Measurements from ENCODE around the gene HOXA6. TPM values are rescaled to one million over a fixed set of nuclear protein-coding genes. Genes with fewer than 3 reads are reported as not detected.

Gene HOXA6
- total and polyA plus RNA-seq, 10 of the 15 experiments (the other 5 are each of a cell fraction or from before 2014, with no cell fraction given) = 0.08 TPM; not detected in 9

- BruUV-seq (replicated peaks) = no TSS peak
- WGBS (ENCODE audit: insufficient coverage, insufficient replicate concordance, low lambda C conversion rate, missing lambda C conversion rate) = 96% methylated on average over 38 of the region's 38 CpGs
- H3K4me2 ChIP-seq (ENCODE audit: control insufficient read depth, insufficient read depth) = no peak overlapping the region
- peaks cover 3 to 4% of the 10 kb centered on the region in 2 experiments for H3K27me3 ChIP-seq (replicated peaks in 1 of 2; ENCODE audit: control insufficient read depth in 2 of 2, insufficient read depth in 2 of 2, low read length in 1 of 2)
- H2AFZ ChIP-seq (ENCODE audit: control insufficient read depth, low read depth, low read length) = no peak overlapping the region
- POLR2A ChIA-PET = interaction anchor here (0.7 kb wide), 1 partner anchor 51 kb away, joined by 3 read pairs; no protein-coding TSS in a partner anchor
- no peaks in the 10 kb centered on the region; the same call in 2 of the 3 replicates for H3K9me3 ChIP-seq (replicated peaks; ENCODE audit: control insufficient read depth, insufficient read depth, low read length)
- FAIRE-seq (no peak), ATAC-seq (no peak), DNase-seq (ENCODE audit: low read depth, low spot score) (no peak)
- H3K36me3 ChIP-seq (ENCODE audit: control insufficient read depth in 2 of 2, insufficient read depth in 2 of 2, low read length in 1 of 2) = no peaks in the 10 kb centered on the region
- no peaks in the 10 kb centered on the region for H3K79me2 ChIP-seq (ENCODE audit: control insufficient read depth, insufficient read depth, low read length)
- no peak overlapping the region for H3K4me3 ChIP-seq
- SMC1A ChIA-PET (ENCODE audit: uncharacterized antibody, unreplicated experiment) = interaction anchor here (1.0 to 2.4 kb wide), 5 partner anchors 8 to 192 kb away, joined by 3 to 8 read pairs (median 3); no protein-coding TSS in a partner anchor
- intact Hi-C loops (cut with micrococcal nuclease; ENCODE audit: unreplicated experiment) (no loop called here), in situ Hi-C loops (cut with MboI) (no loop called here)
- RAD21 ChIA-PET (ENCODE audit: unreplicated experiment) = interaction anchor here (0.6 kb wide), 1 partner anchor 802 kb away, joined by 3 read pairs; no protein-coding TSS in a partner anchor
- no peak overlapping the region for H3K9ac ChIP-seq (ENCODE audit: control insufficient read depth, insufficient read depth, low read length)
- H4K20me1 ChIP-seq (ENCODE audit: control insufficient read depth, insufficient read depth) = no peaks in the 10 kb centered on the region
- CTCF ChIA-PET = interaction anchor here (0.6 to 1.5 kb wide), 4 partner anchors 7 to 245 kb away, joined by 3 to 5 read pairs (median 4); no protein-coding TSS in a partner anchor
- no peak overlapping the region for H3K27ac ChIP-seq (ENCODE audit: control insufficient read depth, insufficient read depth)
- H3K4me1 ChIP-seq (ENCODE audit: control insufficient read depth, insufficient read depth, low read length) = peaks cover 6% of the 10 kb centered on the region
- TF ChIP-seq NFIC (IDR thresholded peaks at IDR 0.05; ENCODE audit: low read depth, low read length) = no peak
- TF ChIP-seq HCFC1 (IDR thresholded peaks at IDR 0.05; ENCODE audit: low read length) = no peak
- no peak for TF ChIP-seq ZNF687 (IDR thresholded peaks at IDR 0.05)
- no peak for TF ChIP-seq LARP7 (IDR thresholded peaks at IDR 0.05)
- TF ChIP-seq BMI1 (IDR thresholded peaks at IDR 0.05; ENCODE audit: borderline replicate concordance) = no peak
- no peak for TF ChIP-seq NFYB (IDR thresholded peaks at IDR 0.05; ENCODE audit: insufficient read depth, low read depth, low read length)
- no peak for TF ChIP-seq BCL3 (IDR thresholded peaks at IDR 0.05; ENCODE audit: borderline replicate concordance, insufficient read depth, low read depth, low read length, poor library complexity, severe bottlenecking)
- no peak for TF ChIP-seq ELK1 (IDR thresholded peaks at IDR 0.05; ENCODE audit: low read depth, low read length)
- TF ChIP-seq E2F8 (IDR thresholded peaks at IDR 0.05; ENCODE audit: low read depth, partially characterized antibody) = no peak
- no peak for TF ChIP-seq KDM1A (IDR thresholded peaks at IDR 0.05; ENCODE audit: borderline replicate concordance)
- no peak for TF ChIP-seq CREB1 (IDR thresholded peaks at IDR 0.05; ENCODE audit: low read depth)
These were observed 48.8 kb downstream of the HOXA6 start for GRCh38 chr7:27098578-27099451.

Data from GM12878 (cell line).